HepG2 (cell line): ENCODE measurements around the gene EIF2S2. TPM values are rescaled to one million over a fixed set of nuclear protein-coding genes. Genes with fewer than 3 reads are reported as not detected.
A peak's percentile ranks its signal among the peaks of the same experiment; 100 is the strongest.

Source experiments
- ATAC-seq: fragments of 200-7000 bp; cut with Tn5 transposase; 3 replicates; pipeline ENCODE4 v1.9.1; 2020; ENCODE audit warnings: mild to moderate bottlenecking, moderate library complexity
- BruUV-seq: library from RNA; stranded (reverse); fragments of 400-500 nt; replicated peaks from 2 replicates; lab custom pipeline; 2021; lab: Mats Ljungman, UMichigan
- CTCF ChIA-PET: fragments of 300-600 bp; formaldehyde crosslinking; extraction: SDS; loops from one replicate; lab custom pipeline; 2021; ENCODE audit warnings: low total read pairs, inconsistent platforms, low intra/inter-chr PET ratio; lab: Yijun Ruan, JAX
- POLR2A ChIA-PET: fragments of 350-600 bp; sonication (Branson Sonifier 250); formaldehyde crosslinking; loops from one replicate; lab custom pipeline; 2020; ENCODE audit warnings: antibody characterized with exemption, inconsistent platforms; lab: Yijun Ruan, JAX
- DNase-seq: peaks from one replicate; pipeline ENCODE4 v3.0.0-alpha.2; 2015; ENCODE audit warnings: low spot score
- FAIRE-seq: peaks from 3 replicates; lab custom pipeline; 2011; peaks lifted over from hg19 to GRCh38; lab: Jason Lieb, UNC
- H2AFZ ChIP-seq: one replicate; pipeline ENCODE4 v1.6.1; 2011; ENCODE audit warnings: low read length, inconsistent platforms
- H3K27ac ChIP-seq: fragments of 300-600 bp; 3 replicates; pipeline ENCODE4 v1.8.0; 2011; ENCODE audit warnings: mixed run types, mild to moderate bottlenecking, mixed read lengths, low read length, inconsistent platforms; ENCODE audit not compliant: insufficient read depth; ENCODE audit errors: extremely low read length
- H3K27me3 ChIP-seq, 2 experiments: fragments of 200-600 bp in 1 of 2; 2 replicates in 1 of 2; 3 replicates in 1 of 2; pipeline versions ENCODE4 v1.6.0 to v1.8.0; 2011; ENCODE audit warnings: low read length in 2 of 2, mild to moderate bottlenecking in 2 of 2, moderate library complexity in 2 of 2, inconsistent platforms in 1 of 2; ENCODE audit not compliant: insufficient read depth in 2 of 2, control insufficient read depth in 1 of 2
- H3K36me3 ChIP-seq, 2 experiments: fragments of 200-600 bp in 1 of 2; replicated peaks in 1 of 2; 2 replicates in 1 of 2; 3 replicates in 1 of 2; pipeline versions ENCODE4 v1.5.1 to v1.8.0; 2011; ENCODE audit warnings: low read length in 2 of 2, inconsistent platforms in 1 of 2; ENCODE audit not compliant: insufficient read depth in 2 of 2, control insufficient read depth in 1 of 2
- H3K4me1 ChIP-seq: 2 replicates; pipeline ENCODE4 v1.5.1; 2012; ENCODE audit warnings: low read length, inconsistent platforms; ENCODE audit not compliant: insufficient read depth
- H3K4me2 ChIP-seq: 2 replicates; pipeline ENCODE4 v1.6.0; 2011; ENCODE audit warnings: low read depth, low read length, inconsistent platforms
- H3K4me3 ChIP-seq, 3 experiments: fragments of 200-600 bp in 1 of 3; sonication (generic), shearing (Covaris generic) in 1 of 3; replicated peaks in 1 of 3; 2 replicates each; pipeline ENCODE4 v1.5.1; 2011 to 2016; ENCODE audit warnings: low read length in 3 of 3, inconsistent platforms in 2 of 3, low read depth in 2 of 3, mild to moderate bottlenecking in 2 of 3, control low read depth in 1 of 3, mixed read lengths in 1 of 3; ENCODE audit not compliant: insufficient read depth in 1 of 3
- H3K79me2 ChIP-seq: one replicate; pipeline ENCODE4 v1.6.1; 2011; ENCODE audit warnings: low read length, inconsistent platforms; ENCODE audit not compliant: insufficient read depth
- H3K9ac ChIP-seq: 2 replicates; pipeline ENCODE4 v1.6.0; 2011; ENCODE audit warnings: mild to moderate bottlenecking, low read depth, low read length, inconsistent platforms; ENCODE audit not compliant: insufficient read depth
- H3K9me3 ChIP-seq: 2 replicates; pipeline ENCODE4 v1.5.1; 2012; ENCODE audit warnings: mild to moderate bottlenecking, low read length
- H4K20me1 ChIP-seq: 2 replicates; pipeline ENCODE4 v1.6.0; 2011; ENCODE audit warnings: inconsistent platforms, mild to moderate bottlenecking, low read length, moderate library complexity; ENCODE audit not compliant: insufficient read depth
- CSRNP2 ChIP-seq: sonication (generic); formaldehyde crosslinking; conservative IDR thresholded peaks from 2 replicates; pipeline ENCODE4 v1.8.0; 2022; ENCODE audit warnings: low read depth, missing genetic modification reagents
- HNRNPL ChIP-seq: fragments of 200-400 bp; formaldehyde crosslinking; IDR thresholded peaks from 2 replicates; pipeline ENCODE4 v1.6.1; 2017; ENCODE audit warnings: mild to moderate bottlenecking, low read depth, low read length
- KAT8 ChIP-seq: IDR thresholded peaks from 2 replicates; pipeline ENCODE4 v1.6.1; 2016; ENCODE audit warnings: missing genetic modification reagents, missing compliant biosample characterization
- ONECUT2 ChIP-seq: sonication (generic); formaldehyde crosslinking; IDR thresholded peaks from 2 replicates; pipeline ENCODE4 v1.4.0; 2020; ENCODE audit warnings: missing genetic modification reagents
- PBX3 ChIP-seq: sonication (generic); formaldehyde crosslinking; IDR thresholded peaks from 2 replicates; pipeline ENCODE4 v1.8.1; 2023; ENCODE audit warnings: missing genetic modification reagents, inconsistent platforms, borderline replicate concordance
- RBM22 ChIP-seq: fragments of 200-400 bp; formaldehyde crosslinking; optimal IDR thresholded peaks from 2 replicates; pipeline ENCODE3; 2017; ENCODE audit warnings: mild to moderate bottlenecking, low read length, moderate library complexity
- ZBTB38 ChIP-seq: sonication (generic); formaldehyde crosslinking; IDR thresholded peaks from 2 replicates; pipeline ENCODE4 v1.5.1; 2020; ENCODE audit warnings: mild to moderate bottlenecking, missing genetic modification reagents
- ZMYM3 ChIP-seq: sonication (generic); formaldehyde crosslinking; IDR thresholded peaks from 2 replicates; pipeline ENCODE4 v1.5.1; 2020; ENCODE audit warnings: mild to moderate bottlenecking, missing genetic modification reagents
- ZNF318 ChIP-seq: sonication (generic); formaldehyde crosslinking; IDR thresholded peaks from 2 replicates; pipeline ENCODE4 v1.4.0; 2020; ENCODE audit warnings: mild to moderate bottlenecking, missing genetic modification reagents
- WGBS: methylation state at CpG from one replicate; pipeline ENCODE4 v1.1.6; 2017; ENCODE audit warnings: low lambda C conversion rate; 5-methylcytosine and 5-hydroxymethylcytosine counted together
- in situ Hi-C: cut with HindIII; loops from 2 replicates; pipeline ENCODE4 v1.10.0; 2017; ENCODE audit warnings: low pct_unique_long_range_greater_than_20kb; ENCODE audit not compliant: extremely low pct_ligation_motif_present
- intact Hi-C: fragments of 100-400 bp; cut with micrococcal nuclease; formaldehyde crosslinking; loops from one replicate; pipeline ENCODE4 v1.10.0; 2022; ENCODE audit not compliant: unreplicated experiment
- polyA plus RNA-seq, 8 experiments: library from polyadenylated mRNA; depleted of rRNA in 3 of 8; stranded (reverse) in 7 of 8; unstranded in 1 of 8; fragments of >200 nt; fragmentation: Illumina TruSeq in 4 of 8; extraction: Trizol in 4 of 8; gene quantifications; 2 replicates each; pipeline versions ENCODE4 v1.2.1 to v1.2.3, GENCODE V29; 2011 to 2016; ENCODE audit warnings: low read depth in 4 of 8, missing spikeins in 1 of 8, mixed read lengths in 1 of 8; ENCODE audit not compliant: insufficient read depth in 1 of 8
- total RNA-seq, 5 experiments: library from RNA; depleted of rRNA; stranded (reverse); fragments of >200 nt; fragmentation: Illumina TruSeq; extraction: Trizol; gene quantifications; 2 replicates each; pipeline ENCODE4 v1.2.3, GENCODE V29; 2016; ENCODE audit warnings: low read depth in 1 of 5

The EIF2S2 gene
- total and polyA plus RNA-seq, 2 of the 13 experiments (the other 11 are each of a cell fraction or from before 2014, with no cell fraction given) = 126 to 213 TPM

- ChIA-PET POLR2A (interaction anchor here (1.0 to 1.8 kb wide), 2 partner anchors 49 to 70 kb away, joined by 3 to 5 read pairs; partner anchors contain the start of genes EIF2S2 and RALY), CTCF (no interaction called here)
- WGBS = 91% methylated on average over 4 of the region's 4 CpGs
- TF ChIP-seq ZBTB38 (CRISPR knock-in tag) (0 out of 2 replicates have a peak, but pooled peaks have one; percentile 2), HNRNPL (no peak), KAT8 (CRISPR knock-in tag) (no peak), ZNF318 (no peak), PBX3 (CRISPR knock-in tag) (no peak), ONECUT2 (no peak), ZMYM3 (no peak), RBM22 (peak; percentile 15), CSRNP2 (CRISPR knock-in tag) (no peak)
- FAIRE-seq (no peak), DNase-seq (no peak), ATAC-seq (no peak)
- H3K4me2 ChIP-seq = no peak overlapping the region
- peaks cover 60% of the 10 kb centered on the region for H4K20me1 ChIP-seq
- peaks cover 53% of the 10 kb centered on the region for H3K4me1 ChIP-seq
- H3K27ac ChIP-seq = no peak overlapping the region
- H3K9ac ChIP-seq = no peak overlapping the region
- H3K27me3 ChIP-seq = no peaks in the 10 kb centered on the region
- in situ Hi-C loops = no loop called here
- H3K79me2 ChIP-seq = peaks cover 93% of the 10 kb centered on the region
- BruUV-seq = no TSS peak
- no peak overlapping the region for H3K4me3 ChIP-seq
- no peaks in the 10 kb centered on the region for H3K9me3 ChIP-seq
- peaks cover 7 to 39% of the 10 kb centered on the region in 2 experiments for H3K36me3 ChIP-seq
- no peak overlapping the region for H2AFZ ChIP-seq
- intact Hi-C loops = no loop called here
Measured at GRCh38 chr20:34042262-34042661, 69.8 kb downstream of the EIF2S2 start.
